Natural killer cell (primary cell): ENCODE data around the gene VGLL4. TPM values are rescaled to one million over a fixed set of nuclear protein-coding genes. Genes with fewer than 3 reads are reported as not detected.

ENCODE experiments used
- ATAC-seq, 3 donors: fragments of 150-1000 bp in 2 of 3; fragments of 200-7000 bp in 1 of 3; cut with Tn5 transposase; 1 replicate in 1 of 3; 2 replicates in 2 of 3; pipeline ENCODE4 v1.10.0; 2021; ENCODE audit warnings: mild to moderate bottlenecking in 2 of 3, moderate library complexity in 2 of 3
- DNase-seq, 2 donors: peaks; one replicate each; pipeline versions ENCODE4 v3.0.0 to v3.0.0-alpha.2; 2013 to 2021; ENCODE audit warnings: mixed read lengths in 1 of 2
- H3K27ac ChIP-seq: one replicate; pipeline ENCODE4 v1.5.1; 2013; ENCODE audit warnings: mild to moderate bottlenecking, low read length
- H3K27me3 ChIP-seq: one replicate; pipeline ENCODE4 v1.6.1; 2013; ENCODE audit warnings: low read length; ENCODE audit not compliant: control insufficient read depth, insufficient read depth
- H3K36me3 ChIP-seq: one replicate; pipeline ENCODE4 v1.6.1; 2013; ENCODE audit warnings: low read length; ENCODE audit not compliant: control insufficient read depth, insufficient read depth
- H3K4me1 ChIP-seq: one replicate; pipeline ENCODE4 v1.6.1; 2013; ENCODE audit warnings: low read length; ENCODE audit not compliant: control insufficient read depth, insufficient read depth
- H3K4me3 ChIP-seq: one replicate; pipeline ENCODE4 v1.5.1; 2013; ENCODE audit warnings: low read length
- H3K9me3 ChIP-seq: one replicate; pipeline ENCODE4 v1.6.1; 2013; ENCODE audit warnings: low read length; ENCODE audit not compliant: control insufficient read depth, insufficient read depth
- H3K27ac Mint-ChIP-seq, 2 donors: one replicate each; pipeline ENCODE4 v1.8.0; 2022; ENCODE audit warnings: mild to moderate bottlenecking in 2 of 2, mixed read lengths in 2 of 2, moderate library complexity in 1 of 2
- H3K27me3 Mint-ChIP-seq, 2 donors: one replicate each; pipeline ENCODE4 v1.8.0; 2022; ENCODE audit warnings: low read depth in 2 of 2, mixed read lengths in 2 of 2
- H3K36me3 Mint-ChIP-seq: one replicate; pipeline ENCODE4 v1.8.0; 2022; ENCODE audit warnings: mixed read lengths
- H3K4me1 Mint-ChIP-seq, 2 donors: one replicate each; pipeline ENCODE4 v1.8.0; 2022; ENCODE audit warnings: mixed read lengths in 2 of 2
- H3K4me3 Mint-ChIP-seq: one replicate; pipeline ENCODE4 v1.8.0; 2022; ENCODE audit warnings: mild to moderate bottlenecking, moderate library complexity, mixed read lengths
- H3K9me3 Mint-ChIP-seq, 2 donors: one replicate each; pipeline ENCODE4 v1.8.0; 2022; ENCODE audit warnings: mixed read lengths in 2 of 2
- WGBS: methylation state at CpG from one replicate; pipeline ENCODE4 v1.1.7; 2013; ENCODE audit warnings: missing lambda C conversion rate; ENCODE audit not compliant: insufficient coverage; 5-methylcytosine and 5-hydroxymethylcytosine counted together
- intact Hi-C: fragments of 100-400 bp; cut with micrococcal nuclease; formaldehyde crosslinking; loops from one replicate; pipeline ENCODE4 v1.14.2; 2022
- total RNA-seq, 4 donors: library from RNA; stranded (reverse); fragments of 120-200 nt in 1 of 4; gene quantifications; one replicate each; pipeline versions ENCODE4 v1.2.3 to v1.2.4, GENCODE V29; 2013 to 2022
- TF ChIP-seq, protein P1 (sequence below): fragments of 200-600 bp; IDR thresholded peaks from one replicate; pipeline ENCODE4 v1.8.0; 2022; ENCODE audit warnings: antibody characterized with exemption

VGLL4 gene
- total RNA-seq, 3 donors from 2014 or later (not counting 1 experiment from before 2014, with no cell fraction given) = 29.5 to 42.8 (median 34.6) TPM

DNA sequence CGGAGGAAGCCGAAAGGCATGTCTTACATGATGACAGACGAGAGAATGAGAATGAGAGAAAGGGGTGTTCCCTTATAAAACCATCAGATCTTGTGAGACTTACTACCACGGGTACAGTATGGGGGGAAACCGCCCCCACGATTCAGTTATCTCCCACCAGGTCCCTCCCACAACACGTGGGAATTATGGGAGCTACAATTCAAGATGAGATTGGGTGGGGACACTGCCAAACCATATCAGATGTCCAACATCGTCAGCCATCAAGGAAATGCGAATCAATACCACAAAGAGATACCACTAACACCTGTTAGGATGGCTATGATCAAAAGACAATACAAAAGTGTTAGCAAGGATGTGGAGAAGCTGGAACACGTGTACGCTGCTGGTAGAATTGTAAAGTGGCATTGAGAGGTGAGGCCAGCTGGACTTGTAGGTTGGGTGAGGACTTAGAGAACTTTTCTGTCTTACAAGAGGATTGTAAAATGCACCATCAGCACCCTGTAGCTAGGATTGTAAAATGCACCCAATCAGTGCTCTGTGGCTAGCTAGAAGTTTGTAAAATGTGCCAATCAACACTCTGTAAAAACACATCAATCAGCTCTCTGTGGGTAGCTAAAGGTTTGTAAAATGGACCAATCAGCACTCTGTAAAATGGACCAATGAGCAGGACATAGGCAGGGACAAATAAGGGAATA is 37.5 kb downstream of the VGLL4 start:
- intact Hi-C loops = no loop called here
- no peaks in the 10 kb centered on the region for H3K27me3 Mint-ChIP-seq

DNA sequence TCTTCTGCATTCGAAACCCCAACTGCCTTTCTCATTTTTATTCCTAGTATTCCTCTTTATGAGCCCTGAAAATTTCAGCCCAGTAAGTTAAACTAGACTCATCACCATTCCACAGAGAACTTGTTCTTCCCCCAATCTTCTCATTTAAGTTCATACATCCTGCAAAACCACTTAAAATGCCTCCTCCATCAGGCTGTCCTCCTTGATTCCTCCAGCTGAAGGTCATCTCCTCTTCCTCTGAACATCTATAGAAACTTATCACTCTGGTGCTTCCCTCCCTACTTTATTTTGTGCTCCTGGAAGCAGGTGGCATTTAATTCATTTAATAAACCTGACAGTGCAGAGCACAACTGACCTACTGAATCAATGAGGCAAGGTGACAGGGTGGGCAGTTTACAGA is 38.3 kb downstream of the VGLL4 start:
- Mint-ChIP-seq H3K9me3 (no peaks in the 10 kb centered on the region), H3K27me3 (no peaks in the 10 kb centered on the region), H3K36me3 (no peaks in the 10 kb centered on the region), H3K27ac (peak overlapping the region; percentile 8 to 25), H3K4me1 (peaks cover 57% of the 10 kb centered on the region in 2 donors), H3K4me3 (no peak overlapping the region)
- H3K9me3 ChIP-seq = no peaks in the 10 kb centered on the region
- intact Hi-C loops = no loop called here
- ATAC-seq (no peak), DNase-seq (no peak)
- peaks cover 13% of the 10 kb centered on the region for H3K36me3 ChIP-seq
- H3K4me1 ChIP-seq = peaks cover 14% of the 10 kb centered on the region
- no peaks in the 10 kb centered on the region for H3K27me3 ChIP-seq
- TF ChIP-seq, protein P1, sequence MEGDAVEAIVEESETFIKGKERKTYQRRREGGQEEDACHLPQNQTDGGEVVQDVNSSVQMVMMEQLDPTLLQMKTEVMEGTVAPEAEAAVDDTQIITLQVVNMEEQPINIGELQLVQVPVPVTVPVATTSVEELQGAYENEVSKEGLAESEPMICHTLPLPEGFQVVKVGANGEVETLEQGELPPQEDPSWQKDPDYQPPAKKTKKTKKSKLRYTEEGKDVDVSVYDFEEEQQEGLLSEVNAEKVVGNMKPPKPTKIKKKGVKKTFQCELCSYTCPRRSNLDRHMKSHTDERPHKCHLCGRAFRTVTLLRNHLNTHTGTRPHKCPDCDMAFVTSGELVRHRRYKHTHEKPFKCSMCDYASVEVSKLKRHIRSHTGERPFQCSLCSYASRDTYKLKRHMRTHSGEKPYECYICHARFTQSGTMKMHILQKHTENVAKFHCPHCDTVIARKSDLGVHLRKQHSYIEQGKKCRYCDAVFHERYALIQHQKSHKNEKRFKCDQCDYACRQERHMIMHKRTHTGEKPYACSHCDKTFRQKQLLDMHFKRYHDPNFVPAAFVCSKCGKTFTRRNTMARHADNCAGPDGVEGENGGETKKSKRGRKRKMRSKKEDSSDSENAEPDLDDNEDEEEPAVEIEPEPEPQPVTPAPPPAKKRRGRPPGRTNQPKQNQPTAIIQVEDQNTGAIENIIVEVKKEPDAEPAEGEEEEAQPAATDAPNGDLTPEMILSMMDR = no peak
- no peak overlapping the region for H3K4me3 ChIP-seq
- H3K27ac ChIP-seq = no peak overlapping the region
- WGBS = 88% methylated on average over 1 of the region's 1 CpG

More for the DNA sequence above, 37.5 kb downstream of the VGLL4 start:
- H3K4me3 Mint-ChIP-seq = no peak overlapping the region
- DNase-seq (no peak), ATAC-seq (peak in 2 of 3 donors; percentile 46 to 65)
- WGBS = 66% methylated on average over 7 of the region's 11 CpGs
- TF ChIP-seq, protein P1 = no peak
- peaks cover 20% of the 10 kb centered on the region for H3K4me1 ChIP-seq
- no peak overlapping the region for H3K4me3 ChIP-seq
- no peak overlapping the region for H3K27ac ChIP-seq
- H3K36me3 Mint-ChIP-seq = no peaks in the 10 kb centered on the region
- H3K4me1 Mint-ChIP-seq = peaks cover 63 to 65% of the 10 kb centered on the region in 2 donors
- H3K9me3 Mint-ChIP-seq = no peaks in the 10 kb centered on the region
- H3K27me3 ChIP-seq = no peaks in the 10 kb centered on the region
- no peaks in the 10 kb centered on the region for H3K9me3 ChIP-seq
- H3K36me3 ChIP-seq = peaks cover 4% of the 10 kb centered on the region
- H3K27ac Mint-ChIP-seq = peak overlapping the region; percentile 8 to 25

GRCh38 chr3:11604139-11604892 is 39.4 kb downstream of the VGLL4 start:
- Mint-ChIP-seq H3K27ac (peak overlapping the region in 1 of 2 donors; percentile 22), H3K4me3 (no peak overlapping the region), H3K36me3 (no peaks in the 10 kb centered on the region), H3K9me3 (no peaks in the 10 kb centered on the region), H3K27me3 (no peaks in the 10 kb centered on the region), H3K4me1 (peaks cover 46 to 51% of the 10 kb centered on the region in 2 donors)
- TF ChIP-seq, protein P1 = no peak
- Histone ChIP-seq H3K4me3 (no peak overlapping the region), H3K27me3 (no peaks in the 10 kb centered on the region), H3K4me1 (peaks cover 4% of the 10 kb centered on the region), H3K9me3 (no peaks in the 10 kb centered on the region), H3K27ac (no peak overlapping the region), H3K36me3 (peaks cover 21% of the 10 kb centered on the region)
- intact Hi-C loops = no loop called here
- ATAC-seq (no peak), DNase-seq (no peak)
- 88% methylated on average over 15 of the region's 15 CpGs for WGBS
